DND-41 (cell line): Measurements from ENCODE around the gene TSGA10.

ENCODE experiments used
- ATAC-seq: fragments of 200-7000 bp; cut with Tn5 transposase; 3 replicates; pipeline ENCODE4 v1.9.1; 2021; ENCODE audit warnings: low read depth; ENCODE audit not compliant: insufficient read depth
- DNase-seq: peaks from one replicate; pipeline ENCODE4 v3.0.0-alpha.2; 2020
- H2AFZ ChIP-seq: 2 replicates; pipeline ENCODE4 v1.6.0; 2012; ENCODE audit warnings: low read depth, low read length
- H3K27ac ChIP-seq: 2 replicates; pipeline ENCODE4 v1.5.1; 2012; ENCODE audit warnings: low read length, inconsistent platforms
- H3K27me3 ChIP-seq: fragments of 200-600 bp; sonication (generic); 2 replicates; pipeline ENCODE4 v1.6.0; 2012; ENCODE audit warnings: low read length, mild to moderate bottlenecking, inconsistent platforms; ENCODE audit not compliant: insufficient read depth, poor library complexity
- H3K36me3 ChIP-seq: 2 replicates; pipeline ENCODE4 v1.5.1; 2012; ENCODE audit warnings: low read length, inconsistent platforms; ENCODE audit not compliant: insufficient read depth
- H3K4me1 ChIP-seq: 2 replicates; pipeline ENCODE4 v1.5.1; 2012; ENCODE audit warnings: mild to moderate bottlenecking, low read length; ENCODE audit not compliant: insufficient read depth
- H3K4me2 ChIP-seq: 2 replicates; pipeline ENCODE4 v1.6.0; 2012; ENCODE audit warnings: mild to moderate bottlenecking, moderate library complexity, low read length, inconsistent platforms; ENCODE audit not compliant: insufficient read depth
- H3K4me3 ChIP-seq, 2 experiments: fragments of 200-600 bp in 1 of 2; shearing (Covaris generic) in 1 of 2; 2 replicates each; pipeline ENCODE4 v1.5.1; 2012 to 2016; ENCODE audit warnings: inconsistent platforms in 2 of 2, low read length in 2 of 2, mild to moderate bottlenecking in 2 of 2, low read depth in 1 of 2, moderate library complexity in 1 of 2
- H3K79me2 ChIP-seq: 2 replicates; pipeline ENCODE4 v1.6.0; 2012; ENCODE audit warnings: low read length, inconsistent platforms; ENCODE audit not compliant: insufficient read depth
- H3K9ac ChIP-seq: 2 replicates; pipeline ENCODE4 v1.6.0; 2012; ENCODE audit warnings: low read depth, mild to moderate bottlenecking, inconsistent platforms, low read length, moderate library complexity
- H3K9me3 ChIP-seq: 2 replicates; pipeline ENCODE4 v1.5.1; 2012; ENCODE audit warnings: low read length, moderate library complexity, mild to moderate bottlenecking, inconsistent platforms; ENCODE audit not compliant: insufficient read depth, severe bottlenecking
- H4K20me1 ChIP-seq: 2 replicates; pipeline ENCODE4 v1.6.0; 2012; ENCODE audit warnings: low read length; ENCODE audit not compliant: insufficient read depth
- CTCF ChIP-seq: IDR thresholded peaks from 2 replicates; pipeline ENCODE4 v1.5.1; 2012; ENCODE audit warnings: borderline replicate concordance, low read length, moderate library complexity, mild to moderate bottlenecking; ENCODE audit not compliant: poor library complexity, severe bottlenecking; ENCODE audit errors: extremely low read depth
- EZH2 ChIP-seq: IDR thresholded peaks from 3 replicates; pipeline ENCODE4 v1.6.1; 2012; ENCODE audit warnings: borderline replicate concordance, low read depth, mild to moderate bottlenecking, moderate library complexity, low read length, inconsistent platforms; ENCODE audit not compliant: severe bottlenecking

TSGA10 gene

GRCh38 chr2:99141110-99142108 lies 13.3 kb downstream of the TSGA10 start, which contains the start of gene C2orf15:
C2orf15 (plus strand) TSS chr2:99141707; CDS start chr2:99150559, 8,852 bp downstream.
- Histone ChIP-seq H3K4me1 (peaks cover 25% of the 10 kb centered on the region), H3K4me3 (peak within 1 kb of the TSS; percentile 62 to 89), H3K36me3 (no peaks in the 10 kb centered on the region), H3K9ac (peak within 1 kb of the TSS; percentile 64), H3K27ac (peak within 1 kb of the TSS; percentile 59), H4K20me1 (no peaks in the 10 kb centered on the region), H3K27me3 (peaks cover 13% of the 10 kb centered on the region), H3K4me2 (peak within 1 kb of the TSS; percentile 99), H3K79me2 (no peaks in the 10 kb centered on the region), H3K9me3 (no peaks in the 10 kb centered on the region), H2AFZ (peak within 1 kb of the TSS; percentile 98)
- TF ChIP-seq CTCF (no peak), EZH2 (no peak)
- ATAC-seq = peak; percentile 90
- DNase-seq = peak; percentile 94

GRCh38 chr2:99140860-99141109 lies 14.0 kb downstream of the TSGA10 start:
- H2AFZ ChIP-seq = peak overlapping the region; percentile 98
- H4K20me1 ChIP-seq = no peaks in the 10 kb centered on the region
- H3K36me3 ChIP-seq = no peaks in the 10 kb centered on the region
- peak; percentile 51 for ATAC-seq
- H3K79me2 ChIP-seq = no peaks in the 10 kb centered on the region
- H3K9me3 ChIP-seq = no peaks in the 10 kb centered on the region
- peak overlapping the region; percentile 64 for H3K9ac ChIP-seq
- peak overlapping the region; percentile 62 to 89 for H3K4me3 ChIP-seq
- H3K4me1 ChIP-seq = peaks cover 25% of the 10 kb centered on the region
- TF ChIP-seq CTCF = no peak
- TF ChIP-seq EZH2 = no peak
- H3K27ac ChIP-seq = no peak overlapping the region
- DNase-seq = no peak
- peaks cover 13% of the 10 kb centered on the region for H3K27me3 ChIP-seq
- H3K4me2 ChIP-seq = peak overlapping the region; percentile 99

- Histone ChIP-seq H3K36me3 (no peaks in the 10 kb centered on the region), H3K4me3 (peak overlapping the region; percentile 62 to 89), H2AFZ (peak overlapping the region; percentile 98), H3K9me3 (no peaks in the 10 kb centered on the region), H3K27me3 (peaks cover 13% of the 10 kb centered on the region), H3K27ac (no peak overlapping the region), H3K9ac (peak overlapping the region; percentile 64), H3K79me2 (no peaks in the 10 kb centered on the region), H3K4me1 (peaks cover 25% of the 10 kb centered on the region), H4K20me1 (no peaks in the 10 kb centered on the region), H3K4me2 (peak overlapping the region; percentile 99)
- DNase-seq (no peak), ATAC-seq (no peak)
- TF ChIP-seq EZH2 = peak; percentile 61
- no peak for TF ChIP-seq CTCF
These were observed 14.5 kb downstream of the TSGA10 start for GRCh38 chr2:99140056-99140859.
